Heart right ventricle (tissue), 16 donors: ENCODE data around the gene ABR. TPM values are rescaled to one million over a fixed set of nuclear protein-coding genes. Genes with fewer than 3 reads are reported as not detected.
A peak's percentile ranks its signal among the peaks of the same experiment; 100 is the strongest.
"Not testable (repeated sequence)": the region's sequence is repeated elsewhere in the genome, so short reads cannot be mapped to it uniquely, and the experiment has no call there.

ENCODE experiments used
- ATAC-seq, 8 donors: fragments of 200-7000 bp; cut with Tn5 transposase; one replicate each; pipeline ENCODE4 v1.9.1; 2020; ENCODE audit warnings: mild to moderate bottlenecking in 8 of 8, moderate library complexity in 8 of 8, moderate number of reproducible peaks in 1 of 8
- DNase-seq, 2 donors: peaks; one replicate each; pipeline ENCODE4 v3.0.0-alpha.2; 2020
- H3K27ac ChIP-seq, 10 donors: fragments of 200-600 bp; sonication (generic) in 2 of 10; one replicate each; pipeline versions ENCODE4 v1.5.0 to v1.8.0; 2020 to 2022; ENCODE audit warnings: mild to moderate bottlenecking in 3 of 10
- H3K27me3 ChIP-seq, 7 donors: fragments of 200-600 bp; one replicate each; pipeline ENCODE4 v1.8.0; 2021 to 2022; ENCODE audit warnings: mild to moderate bottlenecking in 2 of 7
- H3K36me3 ChIP-seq, 9 donors: fragments of 200-600 bp; sonication (generic) in 1 of 9; one replicate each; pipeline versions ENCODE4 v1.5.0 to v1.8.0; 2020 to 2022; ENCODE audit warnings: mild to moderate bottlenecking in 2 of 9
- H3K4me1 ChIP-seq, 9 donors: fragments of 200-600 bp; sonication (generic) in 1 of 9; one replicate each; pipeline versions ENCODE4 v1.5.0 to v1.8.0; 2020 to 2022; ENCODE audit warnings: mild to moderate bottlenecking in 4 of 9
- H3K4me3 ChIP-seq, 10 donors: fragments of 200-600 bp; sonication (generic) in 2 of 10; one replicate each; pipeline versions ENCODE4 v1.5.0 to v1.8.0; 2020 to 2022; ENCODE audit warnings: mild to moderate bottlenecking in 7 of 10, moderate library complexity in 2 of 10
- H3K9me3 ChIP-seq, 11 donors: fragments of 200-600 bp in 10 of 11; sonication (generic) in 2 of 11; one replicate each; pipeline versions ENCODE4 v1.5.0 to v1.8.0; 2013 to 2022; ENCODE audit warnings: mild to moderate bottlenecking in 2 of 11, control low read depth in 1 of 11, moderate library complexity in 1 of 11
- WGBS, 2 donors: extraction: QIAGEN DNeasy Blood & Tissue Kit; methylation state at CpG; one replicate each; pipeline ENCODE4 v1.1.7; 2013; ENCODE audit warnings: inconsistent platforms in 1 of 2; 5-methylcytosine and 5-hydroxymethylcytosine counted together
- intact Hi-C, 10 donors: fragments of 100-400 bp; cut with DNase I; formaldehyde crosslinking; loops; one replicate each; pipeline versions ENCODE4 v1.11.1 to v1.14.2; 2022
- polyA plus RNA-seq, 2 donors: library from polyadenylated mRNA; stranded (reverse); fragments of 200-250 nt; gene quantifications; one replicate each; pipeline ENCODE4 v1.2.3, GENCODE V29; 2013
- total RNA-seq, 10 donors: library from RNA; stranded (reverse); fragmentation: NEBNext Ultra II Directional in 3 of 10; extraction: Animal tissue kit (Norgen Biotek cat#: 25700) in 3 of 10; gene quantifications; one replicate each; pipeline versions ENCODE4 v1.2.1 to v1.2.4, GENCODE V29; 2021 to 2023
- TF ChIP-seq, protein P1 (sequence below), 9 donors: fragments of 200-600 bp; sonication (generic) in 2 of 9; IDR thresholded peaks; one replicate each; pipeline versions ENCODE4 v1.5.0 to v1.8.0; 2021 to 2022; ENCODE audit warnings: antibody characterized with exemption in 9 of 9, mild to moderate bottlenecking in 5 of 9, moderate library complexity in 1 of 9
- donor health status: Arrhythmogenic right ventricular cardiomyopathy.
- donor health status: ischemic (EF 13 %, LVEDD 7.1; RV severe dilation, severe dysfunction).
- donor health status: healthy with polysubstance abuse.
- donor health status: DM: no; HTN: yes; CAD: no.
- donor health status: DM: no; HTN: no; CAD: no.
- donor health status: ischemic (EF 25% LVEDD 6.9; RV normal size, moderate dysfunction).
- donor health status: ischemic (EF 25% LVEDD 5.7; RV mildly dilated, moderate dysfunction).
- donor health status: healthy.
- donor health status: DM: yes; HTN: yes; CAD: no.
- donor health status: Ischemic cardiomyopathy.
- donor health status: ischemic (EF 35%, LVEDD 5.7; RV mildly dilated, moderate dysfunction).
- donor health status: nonischemic (EF 11% LVEDD 7.7; RV severe dilation, severe dysfunction).
- donor health status: DM: yes; HTN: yes; CAD: no.
- donor health status: PGD.
- donor health status: ischemic (EF 29% LVEDD 5.4; RV normal size, mild dysfunction).
- donor health status: nonischemic (EF 23%, LVEDD 6.1; RV moderate dilation, normal function).

ABR gene
- total and polyA plus RNA-seq, 12 donors: 49.1 to 173 (median 143) TPM

DNA sequence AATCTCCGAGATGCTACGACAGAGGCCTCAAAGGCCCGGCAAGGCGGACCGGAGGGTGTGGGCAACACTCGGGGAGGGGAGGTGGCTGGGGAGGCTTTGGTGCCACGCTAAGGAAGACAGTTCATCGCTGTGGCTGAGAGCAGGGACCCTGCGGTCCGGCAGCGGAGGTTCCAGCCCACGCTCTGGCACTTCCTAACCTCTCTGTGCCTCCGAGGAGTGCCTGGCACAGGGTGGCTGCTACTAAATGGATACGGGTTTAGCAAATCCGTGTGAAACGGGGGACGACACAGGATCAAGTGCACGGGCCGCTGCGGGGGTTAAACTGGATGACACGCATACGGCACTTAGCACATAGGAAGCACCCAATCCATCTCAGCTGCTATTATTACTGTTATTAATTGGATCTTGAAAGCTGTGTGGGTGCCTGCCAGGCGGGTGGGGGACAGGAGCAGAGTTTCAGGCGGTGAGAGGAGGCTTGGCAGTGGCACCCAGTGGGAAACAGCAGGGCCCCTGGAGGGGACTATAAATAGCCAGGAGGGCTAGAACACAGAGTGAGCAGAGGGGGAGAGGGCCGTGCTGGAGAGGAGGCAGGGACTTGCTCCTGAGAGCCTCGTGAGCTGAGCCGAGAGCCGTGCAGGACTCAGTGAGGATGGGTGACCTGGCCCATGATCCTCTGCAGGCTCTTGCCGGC lies 45.0 kb downstream of the ABR start:
- Histone ChIP-seq H3K27me3 (no peaks in the 10 kb centered on the region), H3K36me3 (peaks cover 0 to 8% (median 0%) of the 10 kb centered on the region in 9 donors), H3K27ac (peak overlapping the region in 9 of 10 donors; percentile 50 to 84 (median 71)), H3K4me1 (peaks cover 0 to 39% (median 18%) of the 10 kb centered on the region in 9 donors), H3K4me3 (peak overlapping the region in 3 of 10 donors; percentile 5 to 9 (median 7)), H3K9me3 (no peaks in the 10 kb centered on the region)
- TF ChIP-seq, protein P1, sequence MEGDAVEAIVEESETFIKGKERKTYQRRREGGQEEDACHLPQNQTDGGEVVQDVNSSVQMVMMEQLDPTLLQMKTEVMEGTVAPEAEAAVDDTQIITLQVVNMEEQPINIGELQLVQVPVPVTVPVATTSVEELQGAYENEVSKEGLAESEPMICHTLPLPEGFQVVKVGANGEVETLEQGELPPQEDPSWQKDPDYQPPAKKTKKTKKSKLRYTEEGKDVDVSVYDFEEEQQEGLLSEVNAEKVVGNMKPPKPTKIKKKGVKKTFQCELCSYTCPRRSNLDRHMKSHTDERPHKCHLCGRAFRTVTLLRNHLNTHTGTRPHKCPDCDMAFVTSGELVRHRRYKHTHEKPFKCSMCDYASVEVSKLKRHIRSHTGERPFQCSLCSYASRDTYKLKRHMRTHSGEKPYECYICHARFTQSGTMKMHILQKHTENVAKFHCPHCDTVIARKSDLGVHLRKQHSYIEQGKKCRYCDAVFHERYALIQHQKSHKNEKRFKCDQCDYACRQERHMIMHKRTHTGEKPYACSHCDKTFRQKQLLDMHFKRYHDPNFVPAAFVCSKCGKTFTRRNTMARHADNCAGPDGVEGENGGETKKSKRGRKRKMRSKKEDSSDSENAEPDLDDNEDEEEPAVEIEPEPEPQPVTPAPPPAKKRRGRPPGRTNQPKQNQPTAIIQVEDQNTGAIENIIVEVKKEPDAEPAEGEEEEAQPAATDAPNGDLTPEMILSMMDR (IDR thresholded peaks at IDR 0.05): no peak
- ATAC-seq: peak; percentile 91 to 98 (median 96)
- WGBS, 2 donors: 35 to 46% methylated on average over 29 of the region's 29 CpGs
- DNase-seq: peak; percentile 70 to 75
- intact Hi-C loops: no loop called here

DNA sequence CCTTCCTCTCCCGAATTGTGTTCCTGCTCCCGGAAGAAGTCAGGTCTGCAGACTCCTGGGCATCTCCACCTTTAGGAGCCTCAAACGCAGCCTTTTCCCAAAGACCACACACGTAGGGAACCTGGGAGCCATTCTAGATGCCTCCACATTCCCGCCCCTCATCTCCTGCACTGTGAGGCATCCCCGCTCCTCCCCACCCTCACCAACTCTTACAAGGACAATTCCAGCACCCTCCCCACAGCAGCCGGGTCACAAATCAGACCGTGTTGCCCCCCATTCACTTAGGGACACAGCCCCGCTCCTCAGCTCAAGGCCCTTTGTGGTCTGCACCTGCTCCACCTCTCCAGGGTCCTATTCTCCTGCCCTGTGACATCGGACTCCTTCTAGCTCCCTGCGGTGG lies 49.6 kb downstream of the ABR start:
- intact Hi-C loops: no loop called here
- ATAC-seq (no peak), DNase-seq (no peak)
- H3K36me3 ChIP-seq: peaks cover 0 to 4% (median 0%) of the 10 kb centered on the region in 9 donors
- TF ChIP-seq, protein P1 (IDR thresholded peaks at IDR 0.05): no peak
- no peak overlapping the region for H3K27ac ChIP-seq
- H3K4me1 ChIP-seq: peaks cover 0 to 25% (median 11%) of the 10 kb centered on the region in 9 donors
- H3K27me3 ChIP-seq: no peaks in the 10 kb centered on the region
- WGBS, 2 donors: 81 to 91% methylated on average over 10 to 11 of the region's 11 CpGs
- H3K4me3 ChIP-seq: no peak overlapping the region
- peaks cover 0 to 7% (median 0%) of the 10 kb centered on the region in 11 donors for H3K9me3 ChIP-seq

DNA sequence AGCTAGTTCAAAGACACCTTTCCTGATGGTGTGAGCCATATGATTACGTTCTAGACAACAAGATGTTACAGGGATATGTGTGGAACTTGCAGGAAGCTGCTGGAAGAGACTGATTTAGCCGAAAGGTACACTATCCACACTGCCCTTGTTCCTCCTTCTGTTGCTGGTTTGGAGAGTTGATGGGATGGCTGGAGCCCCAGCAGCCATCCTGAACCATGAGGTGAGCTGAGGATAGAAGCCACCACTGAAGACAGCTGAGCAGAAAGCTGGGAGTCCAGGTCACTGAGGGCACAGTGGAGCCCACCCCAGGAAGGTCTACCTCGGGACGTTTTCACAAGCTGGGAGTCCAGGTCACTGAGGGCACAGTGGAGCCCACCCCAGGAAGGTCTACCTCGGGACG lies 51.3 kb downstream of the ABR start:
- 98 to 100% methylated on average over 4 to 6 of the region's 6 CpGs for WGBS, 2 donors
- Histone ChIP-seq H3K4me1 (peaks cover under 1 to 19% (median 11%) of the 10 kb centered on the region in 9 donors), H3K36me3 (peaks cover 0 to 13% (median 0%) of the 10 kb centered on the region in 9 donors)
- H3K4me3 ChIP-seq, ATAC-seq, H3K27ac ChIP-seq, H3K27me3 ChIP-seq, DNase-seq, H3K9me3 ChIP-seq: not testable (repeated sequence)
- intact Hi-C loops: loop anchor here in 2 of 10 donors (10.0 kb wide), 1 partner anchor 206 kb away; no protein-coding TSS in a partner anchor

DNA sequence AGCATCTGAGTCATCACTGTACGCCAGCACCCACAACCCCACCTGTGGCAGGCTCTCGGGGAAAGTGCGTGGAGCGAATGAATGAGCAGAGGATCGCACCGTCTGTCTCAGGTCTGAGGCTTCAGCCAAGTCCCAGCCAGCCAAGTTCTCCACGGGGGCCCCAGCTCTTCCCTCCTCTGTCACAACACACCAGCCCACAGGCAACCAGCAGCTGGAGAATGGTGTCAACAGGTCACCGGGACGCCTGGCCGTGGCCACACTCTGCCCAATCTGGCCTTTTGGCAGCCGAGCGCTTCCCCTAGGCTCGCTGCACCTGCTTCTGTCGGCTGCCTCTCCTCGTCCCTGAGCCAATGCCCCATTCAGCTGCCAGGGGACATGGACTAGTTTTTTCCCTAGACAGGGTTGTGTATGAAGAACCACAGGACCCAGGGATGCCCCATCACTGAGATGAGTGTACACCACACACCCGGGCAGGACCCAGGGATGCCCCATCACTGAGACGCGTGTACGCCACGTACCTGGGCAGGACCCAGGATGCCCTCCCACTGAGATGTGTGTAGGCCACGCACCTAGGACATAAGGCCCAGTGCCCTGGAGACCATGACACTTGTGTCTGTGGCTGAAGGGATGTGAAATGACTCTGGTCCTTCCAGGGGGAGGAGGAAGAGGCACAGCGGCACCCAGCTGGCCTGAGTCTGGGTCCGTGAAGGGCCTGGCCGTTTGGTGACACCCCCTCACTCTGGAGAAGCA lies 52.8 kb downstream of the ABR start:
- Histone ChIP-seq H3K4me3 (no peak overlapping the region), H3K4me1 (peaks cover 7 to 34% (median 24%) of the 10 kb centered on the region in 9 donors)
- no peak for ATAC-seq

More for the DNA sequence above, 52.8 kb downstream of the ABR start:
- Histone ChIP-seq H3K27me3 (no peaks in the 10 kb centered on the region), H3K27ac (no peak overlapping the region), H3K36me3 (peaks cover 0 to 13% (median 0%) of the 10 kb centered on the region in 9 donors), H3K9me3 (peaks cover 0 to 7% (median 0%) of the 10 kb centered on the region in 11 donors)
- intact Hi-C loops: loop anchor here in 2 of 10 donors (10.0 kb wide), 1 partner anchor 208 kb away; no protein-coding TSS in a partner anchor
- DNase-seq: no peak
- WGBS, 2 donors: 72 to 74% methylated on average over 24 of the region's 24 CpGs
- TF ChIP-seq, protein P1 (IDR thresholded peaks at IDR 0.05): no peak
